Kidney epithelial cell (primary cell): ENCODE data around the gene C1QL4. TPM values are rescaled to one million over a fixed set of nuclear protein-coding genes. Genes with fewer than 3 reads are reported as not detected.

Experiments used
- DNase-seq: peaks from one replicate; pipeline ENCODE4 v3.0.0-alpha.2; 2010; ENCODE audit warnings: low read depth
- H3K27me3 ChIP-seq: 2 replicates; pipeline ENCODE4 v1.6.0; 2011; ENCODE audit warnings: low read length; ENCODE audit not compliant: control insufficient read depth, insufficient read depth
- H3K36me3 ChIP-seq: 2 replicates; pipeline ENCODE4 v1.5.1; 2011; ENCODE audit warnings: low read length; ENCODE audit not compliant: control insufficient read depth, insufficient read depth
- H3K4me3 ChIP-seq: 2 replicates; pipeline ENCODE4 v1.5.1; 2011; ENCODE audit warnings: low read depth, mild to moderate bottlenecking, control low read depth, low read length
- CTCF ChIP-seq: IDR thresholded peaks from 2 replicates; pipeline ENCODE4 v1.5.1; 2011; ENCODE audit warnings: mild to moderate bottlenecking, moderate library complexity, low read length, control low read depth, inconsistent platforms; ENCODE audit not compliant: insufficient read depth, poor library complexity, severe bottlenecking
- total RNA-seq: library from RNA; depleted of rRNA; stranded (reverse); fragments of >200 nt; gene quantifications from 2 replicates; pipeline ENCODE4 v1.2.3, GENCODE V29; 2015

Gene C1QL4
- total RNA-seq, 1 donor from 2014 or later, result not detected

GRCh38 chr12:49294804-49295081, 42.2 kb downstream of the C1QL4 start:
- TF ChIP-seq CTCF, result no peak
- peaks cover 57% of the 10 kb centered on the region for H3K27me3 ChIP-seq
- no peak for DNase-seq

GRCh38 chr12:49294086-49294803, 42.7 kb downstream of the C1QL4 start:
- no peak for DNase-seq
- H3K36me3 ChIP-seq, result no peaks in the 10 kb centered on the region
- no peak for TF ChIP-seq CTCF
- no peak overlapping the region for H3K4me3 ChIP-seq
- peaks cover 57% of the 10 kb centered on the region for H3K27me3 ChIP-seq

More at GRCh38 chr12:49294804-49295081, 42.2 kb downstream of the C1QL4 start:
- Histone ChIP-seq H3K36me3 (no peaks in the 10 kb centered on the region), H3K4me3 (no peak overlapping the region)

GRCh38 chr12:49293056-49293956, 43.7 kb downstream of the C1QL4 start:
- Histone ChIP-seq H3K27me3 (peaks cover 51% of the 10 kb centered on the region), H3K36me3 (no peaks in the 10 kb centered on the region), H3K4me3 (no peak overlapping the region)
- no peak for TF ChIP-seq CTCF
- no peak for DNase-seq

- H3K4me3 ChIP-seq, result no peak overlapping the region
- no peak for DNase-seq
- H3K36me3 ChIP-seq, result no peaks in the 10 kb centered on the region
- no peak for TF ChIP-seq CTCF
- peaks cover 49% of the 10 kb centered on the region for H3K27me3 ChIP-seq
Observed at GRCh38 chr12:49292729-49293055, 44.3 kb downstream of the C1QL4 start.

GRCh38 chr12:49288922-49289555, 47.9 kb downstream of the C1QL4 start:
- Histone ChIP-seq H3K27me3 (peaks cover 14% of the 10 kb centered on the region), H3K4me3 (no peak overlapping the region), H3K36me3 (no peaks in the 10 kb centered on the region)
- no peak for TF ChIP-seq CTCF
- DNase-seq, result no peak
